CD14-positive monocyte (primary cell): ENCODE measurements around the gene SLC47A1. TPM values are rescaled to one million over a fixed set of nuclear protein-coding genes. Genes with fewer than 3 reads are reported as not detected.
A peak's percentile ranks its signal among the peaks of the same experiment; 100 is the strongest.
"Not testable (repeated sequence)": the region's sequence is repeated elsewhere in the genome, so short reads cannot be mapped to it uniquely, and the experiment has no call there.

Experiments
- DNase-seq, 3 donors: peaks; one replicate each; pipeline ENCODE4 v3.0.0-alpha.2; 2011 to 2022
- H2AFZ ChIP-seq: 2 replicates; pipeline ENCODE4 v1.6.0; 2012; ENCODE audit warnings: mild to moderate bottlenecking, low read depth, low read length, inconsistent platforms; ENCODE audit not compliant: insufficient read depth, poor library complexity, severe bottlenecking
- H3K27ac ChIP-seq, 2 donors: 1 replicate in 1 of 2; 2 replicates in 1 of 2; pipeline ENCODE4 v1.5.1; 2012 to 2013; ENCODE audit warnings: low read length in 2 of 2, control low read depth in 1 of 2, inconsistent platforms in 1 of 2, low read depth in 1 of 2, mild to moderate bottlenecking in 1 of 2
- H3K27me3 ChIP-seq, 2 donors: one replicate each; pipeline versions ENCODE4 v1.6.0 to v1.6.1; 2011 to 2013; ENCODE audit warnings: low read length in 2 of 2; ENCODE audit not compliant: control insufficient read depth in 2 of 2, insufficient read depth in 2 of 2
- H3K36me3 ChIP-seq, 2 donors: replicated peaks in 1 of 2; 1 replicate in 1 of 2; 2 replicates in 1 of 2; pipeline versions ENCODE4 v1.5.1 to v1.6.1; 2012 to 2013; ENCODE audit warnings: low read length in 2 of 2, control low read depth in 1 of 2, inconsistent platforms in 1 of 2, mild to moderate bottlenecking in 1 of 2; ENCODE audit not compliant: insufficient read depth in 2 of 2, control insufficient read depth in 1 of 2
- H3K4me1 ChIP-seq, 2 donors: 1 replicate in 1 of 2; 2 replicates in 1 of 2; pipeline versions ENCODE4 v1.5.1 to v1.6.1; 2012 to 2013; ENCODE audit warnings: low read length in 2 of 2, control low read depth in 1 of 2, inconsistent platforms in 1 of 2, mild to moderate bottlenecking in 1 of 2, moderate library complexity in 1 of 2; ENCODE audit not compliant: insufficient read depth in 2 of 2, control insufficient read depth in 1 of 2
- H3K4me2 ChIP-seq: replicated peaks from 2 replicates; pipeline ENCODE3; 2012; ENCODE audit warnings: low read length, moderate library complexity, mild to moderate bottlenecking; ENCODE audit not compliant: poor library complexity, severe bottlenecking; ENCODE audit errors: extremely low read depth
- H3K4me3 ChIP-seq, 3 experiments: fragments of 200-600 bp in 1 of 3; sonication (generic) in 1 of 3; replicated peaks in 1 of 3; 1 replicate in 2 of 3; 2 replicates in 1 of 3; pipeline ENCODE4 v1.5.1; 2011 to 2013; ENCODE audit warnings: low read length in 3 of 3, mild to moderate bottlenecking in 3 of 3, control low read depth in 2 of 3, low read depth in 2 of 3, inconsistent platforms in 1 of 3, moderate library complexity in 1 of 3
- H3K79me2 ChIP-seq: 2 replicates; pipeline ENCODE4 v1.6.0; 2012; ENCODE audit warnings: mild to moderate bottlenecking, control low read depth, inconsistent platforms, low read length, moderate library complexity; ENCODE audit not compliant: insufficient read depth
- H3K9ac ChIP-seq: 2 replicates; pipeline ENCODE4 v1.6.0; 2017; ENCODE audit warnings: low read length, mild to moderate bottlenecking; ENCODE audit not compliant: insufficient read depth, poor library complexity, severe bottlenecking
- H3K9me3 ChIP-seq, 2 donors: replicated peaks in 1 of 2; 1 replicate in 1 of 2; 2 replicates in 1 of 2; pipeline versions ENCODE4 v1.5.1 to v1.6.1; 2012 to 2013; ENCODE audit warnings: low read length in 2 of 2, control low read depth in 1 of 2; ENCODE audit not compliant: control insufficient read depth in 1 of 2, insufficient read depth in 1 of 2
- H4K20me1 ChIP-seq: 2 replicates; pipeline ENCODE4 v1.6.0; 2012; ENCODE audit warnings: mild to moderate bottlenecking, low read length, control low read depth, moderate library complexity; ENCODE audit not compliant: insufficient read depth
- H3K27ac Mint-ChIP-seq, 7 donors: one replicate each; pipeline ENCODE4 v1.8.0; 2020; ENCODE audit warnings: mild to moderate bottlenecking in 7 of 7, mixed read lengths in 7 of 7, moderate library complexity in 6 of 7, inconsistent platforms in 2 of 7
- H3K27me3 Mint-ChIP-seq, 3 donors: one replicate each; pipeline ENCODE4 v1.8.0; 2021 to 2022; ENCODE audit warnings: low read depth in 3 of 3, mild to moderate bottlenecking in 3 of 3, mixed read lengths in 3 of 3, moderate library complexity in 3 of 3, inconsistent platforms in 1 of 3
- H3K36me3 Mint-ChIP-seq, 2 donors: one replicate each; pipeline ENCODE4 v1.8.0; 2020; ENCODE audit warnings: mixed read lengths in 2 of 2, inconsistent platforms in 1 of 2, mild to moderate bottlenecking in 1 of 2
- H3K4me1 Mint-ChIP-seq: one replicate; pipeline ENCODE4 v1.8.0; 2020; ENCODE audit warnings: mild to moderate bottlenecking, mixed read lengths
- H3K4me3 Mint-ChIP-seq, 2 donors: one replicate each; pipeline ENCODE4 v1.8.0; 2020; ENCODE audit warnings: mild to moderate bottlenecking in 2 of 2, mixed read lengths in 2 of 2, moderate library complexity in 1 of 2
- H3K9me3 Mint-ChIP-seq, 7 donors: one replicate each; pipeline ENCODE4 v1.8.0; 2020 to 2022; ENCODE audit warnings: mixed read lengths in 7 of 7, mild to moderate bottlenecking in 6 of 7, moderate library complexity in 6 of 7, inconsistent platforms in 2 of 7
- WGBS: methylation state at CpG from one replicate; pipeline ENCODE4 v1.1.5; 2013; ENCODE audit warnings: missing lambda C conversion rate; ENCODE audit not compliant: insufficient coverage; 5-methylcytosine and 5-hydroxymethylcytosine counted together
- intact Hi-C, 2 donors: fragments of 100-400 bp; cut with micrococcal nuclease; formaldehyde crosslinking; loops; one replicate each; pipeline versions ENCODE4 v1.15.0 to v1.15.1; 2023
- polyA plus RNA-seq, 3 donors: library from polyadenylated mRNA; depleted of rRNA in 1 of 3; unstranded in 2 of 3; stranded (reverse) in 1 of 3; fragments of 300-500 nt in 2 of 3; fragments of >200 nt in 1 of 3; fragmentation: Illumina TruSeq in 2 of 3; gene quantifications; 1 replicate in 2 of 3; 2 replicates in 1 of 3; pipeline ENCODE4 v1.2.3, GENCODE V29; 2012 to 2021
- TF ChIP-seq, protein P1 (sequence below): fragments of 200-600 bp; IDR thresholded peaks from one replicate; pipeline ENCODE4 v1.8.0; 2022; ENCODE audit warnings: antibody characterized with exemption, mild to moderate bottlenecking

Gene SLC47A1
- polyA plus RNA-seq, 3 donors: 0.44 to 2.0 (median 0.49) TPM

GRCh38 chr17:19579192-19579761 lies 45.6 kb downstream of the SLC47A1 start:
- Histone ChIP-seq H2AFZ (no peak overlapping the region), H3K4me2 (peak overlapping the region; percentile 74), H3K4me1 (peaks cover 7 to 12% of the 10 kb centered on the region in 2 donors), H3K36me3 (no peaks in the 10 kb centered on the region), H3K9me3 (no peaks in the 10 kb centered on the region), H3K9ac (no peak overlapping the region), H3K27me3 (peaks cover 9 to 25% of the 10 kb centered on the region in 2 donors), H3K27ac (no peak overlapping the region), H4K20me1 (no peaks in the 10 kb centered on the region), H3K79me2 (no peaks in the 10 kb centered on the region), H3K4me3 (no peak overlapping the region)
- TF ChIP-seq, protein P1, sequence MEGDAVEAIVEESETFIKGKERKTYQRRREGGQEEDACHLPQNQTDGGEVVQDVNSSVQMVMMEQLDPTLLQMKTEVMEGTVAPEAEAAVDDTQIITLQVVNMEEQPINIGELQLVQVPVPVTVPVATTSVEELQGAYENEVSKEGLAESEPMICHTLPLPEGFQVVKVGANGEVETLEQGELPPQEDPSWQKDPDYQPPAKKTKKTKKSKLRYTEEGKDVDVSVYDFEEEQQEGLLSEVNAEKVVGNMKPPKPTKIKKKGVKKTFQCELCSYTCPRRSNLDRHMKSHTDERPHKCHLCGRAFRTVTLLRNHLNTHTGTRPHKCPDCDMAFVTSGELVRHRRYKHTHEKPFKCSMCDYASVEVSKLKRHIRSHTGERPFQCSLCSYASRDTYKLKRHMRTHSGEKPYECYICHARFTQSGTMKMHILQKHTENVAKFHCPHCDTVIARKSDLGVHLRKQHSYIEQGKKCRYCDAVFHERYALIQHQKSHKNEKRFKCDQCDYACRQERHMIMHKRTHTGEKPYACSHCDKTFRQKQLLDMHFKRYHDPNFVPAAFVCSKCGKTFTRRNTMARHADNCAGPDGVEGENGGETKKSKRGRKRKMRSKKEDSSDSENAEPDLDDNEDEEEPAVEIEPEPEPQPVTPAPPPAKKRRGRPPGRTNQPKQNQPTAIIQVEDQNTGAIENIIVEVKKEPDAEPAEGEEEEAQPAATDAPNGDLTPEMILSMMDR: no peak
- 33% methylated on average over 14 of the region's 19 CpGs for WGBS
- Mint-ChIP-seq H3K27me3 (peaks cover 19 to 34% (median 31%) of the 10 kb centered on the region in 3 donors), H3K27ac (no peak overlapping the region), H3K4me3 (peak overlapping the region; percentile 63 to 81), H3K9me3 (peaks cover 0 to 6% (median 1%) of the 10 kb centered on the region in 7 donors), H3K36me3 (peaks cover 0 to 4% of the 10 kb centered on the region in 2 donors), H3K4me1 (peaks cover 8% of the 10 kb centered on the region)
- DNase-seq: no peak
- intact Hi-C loops: no loop called here

- Mint-ChIP-seq H3K9me3 (peaks cover 0 to 4% (median 0%) of the 10 kb centered on the region in 7 donors), H3K4me1 (peaks cover 7% of the 10 kb centered on the region), H3K36me3 (peaks cover 0 to 4% of the 10 kb centered on the region in 2 donors), H3K27me3 (peaks cover 19 to 34% (median 31%) of the 10 kb centered on the region in 3 donors), H3K4me3 (peak overlapping the region; percentile 77 to 94), H3K27ac (peak overlapping the region in 1 of 7 donors; percentile 21)
- Histone ChIP-seq H3K4me2 (peak overlapping the region; percentile 74), H3K79me2 (no peaks in the 10 kb centered on the region), H2AFZ (peak overlapping the region; percentile 78), H4K20me1 (no peaks in the 10 kb centered on the region), H3K27ac (no peak overlapping the region), H3K4me1 (peaks cover 7 to 12% of the 10 kb centered on the region in 2 donors), H3K27me3 (peaks cover 9 to 25% of the 10 kb centered on the region in 2 donors), H3K4me3 (peak overlapping the region in 1 of 3 experiments; percentile 66), H3K9me3 (no peaks in the 10 kb centered on the region), H3K9ac (peak overlapping the region; percentile 53), H3K36me3 (no peaks in the 10 kb centered on the region)
- intact Hi-C loops: no loop called here
- DNase-seq: no peak
- WGBS: 10% methylated on average over 76 of the region's 76 CpGs
- TF ChIP-seq, protein P1: no peak
Measured at GRCh38 chr17:19579867-19580565, 46.4 kb downstream of the SLC47A1 start.

GRCh38 chr17:19580566-19580920 lies 46.9 kb downstream of the SLC47A1 start:
- DNase-seq, H3K4me1 Mint-ChIP-seq, H3K4me2 ChIP-seq, intact Hi-C loops, H3K79me2 ChIP-seq, H4K20me1 ChIP-seq, H3K36me3 ChIP-seq, H3K27ac Mint-ChIP-seq, H3K9ac ChIP-seq, H3K36me3 Mint-ChIP-seq, H3K9me3 Mint-ChIP-seq, H3K4me3 ChIP-seq, H3K9me3 ChIP-seq, H2AFZ ChIP-seq, H3K27ac ChIP-seq: not testable (repeated sequence)
- Mint-ChIP-seq H3K4me3 (peak overlapping the region; percentile 77 to 94), H3K27me3 (peaks cover 19 to 34% (median 31%) of the 10 kb centered on the region in 3 donors)
- Histone ChIP-seq H3K27me3 (peaks cover 9 to 25% of the 10 kb centered on the region in 2 donors), H3K4me1 (peaks cover 7 to 12% of the 10 kb centered on the region in 2 donors)
- WGBS: 96% methylated on average over 15 of the region's 17 CpGs
